Gastrocnemius medialis (tissue), 4 donors: ENCODE data around the gene DEFB129.

Experiments
- POLR2A ChIP-seq, 2 donors: fragments of 450-650 bp; IDR thresholded peaks; one replicate each; pipeline ENCODE4 v1.6.1; 2017; ENCODE audit warnings: antibody characterized with exemption in 2 of 2, mild to moderate bottlenecking in 2 of 2, moderate library complexity in 2 of 2
- TF ChIP-seq, protein P1 (sequence below), 5 experiments: fragments of 450-650 bp in 3 of 5; fragments of 200-600 bp in 2 of 5; sonication (generic) in 2 of 5; IDR thresholded peaks in 4 of 5; conservative IDR thresholded peaks in 1 of 5; 1 replicate in 4 of 5; 2 replicates in 1 of 5; pipeline ENCODE4 v1.5.1; 2016 to 2019; ENCODE audit warnings: antibody characterized with exemption in 5 of 5, mild to moderate bottlenecking in 3 of 5, moderate library complexity in 3 of 5

DNA sequence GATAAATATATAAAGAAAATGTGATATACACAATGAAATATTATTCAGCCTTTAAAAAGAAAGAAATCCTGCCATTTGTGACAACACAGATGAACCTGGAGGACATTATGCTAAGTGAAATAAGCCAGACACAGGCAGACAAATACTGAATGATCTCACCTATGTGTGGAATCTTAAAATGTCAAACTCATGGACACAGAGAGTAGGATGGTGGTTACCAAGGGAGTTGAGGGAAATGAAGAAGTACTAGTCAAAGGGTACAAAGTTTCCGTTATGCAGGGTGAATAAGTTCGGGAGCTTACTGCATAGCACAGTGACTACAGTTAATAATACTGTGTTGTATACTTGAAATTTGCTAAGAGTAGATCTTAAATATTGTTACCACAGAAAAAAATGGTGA is 15.8 kb downstream of the DEFB129 start:
- TF ChIP-seq POLR2A (IDR thresholded peaks at IDR 0.05): no peak
- TF ChIP-seq, protein P1, sequence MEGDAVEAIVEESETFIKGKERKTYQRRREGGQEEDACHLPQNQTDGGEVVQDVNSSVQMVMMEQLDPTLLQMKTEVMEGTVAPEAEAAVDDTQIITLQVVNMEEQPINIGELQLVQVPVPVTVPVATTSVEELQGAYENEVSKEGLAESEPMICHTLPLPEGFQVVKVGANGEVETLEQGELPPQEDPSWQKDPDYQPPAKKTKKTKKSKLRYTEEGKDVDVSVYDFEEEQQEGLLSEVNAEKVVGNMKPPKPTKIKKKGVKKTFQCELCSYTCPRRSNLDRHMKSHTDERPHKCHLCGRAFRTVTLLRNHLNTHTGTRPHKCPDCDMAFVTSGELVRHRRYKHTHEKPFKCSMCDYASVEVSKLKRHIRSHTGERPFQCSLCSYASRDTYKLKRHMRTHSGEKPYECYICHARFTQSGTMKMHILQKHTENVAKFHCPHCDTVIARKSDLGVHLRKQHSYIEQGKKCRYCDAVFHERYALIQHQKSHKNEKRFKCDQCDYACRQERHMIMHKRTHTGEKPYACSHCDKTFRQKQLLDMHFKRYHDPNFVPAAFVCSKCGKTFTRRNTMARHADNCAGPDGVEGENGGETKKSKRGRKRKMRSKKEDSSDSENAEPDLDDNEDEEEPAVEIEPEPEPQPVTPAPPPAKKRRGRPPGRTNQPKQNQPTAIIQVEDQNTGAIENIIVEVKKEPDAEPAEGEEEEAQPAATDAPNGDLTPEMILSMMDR (IDR thresholded peaks at IDR 0.05 in 4 of 5, conservative IDR thresholded peaks at IDR 0.05 in 1 of 5): no peak
